Smooth muscle cell (in vitro differentiated cells): Measurements from ENCODE around the gene F13B. TPM values are rescaled to one million over a fixed set of nuclear protein-coding genes. Genes with fewer than 3 reads are reported as not detected.

Experiments
- DNase-seq: peaks from one replicate; lab custom pipeline; 2025; ENCODE audit not compliant: unreplicated experiment; lab: John Stamatoyannopoulos, UW
- H2AFZ ChIP-seq: fragments of 200-600 bp; sonication (generic); 2 replicates; pipeline ENCODE4 v1.6.0; 2016; ENCODE audit warnings: antibody characterized with exemption, low read depth, mild to moderate bottlenecking
- H3F3A ChIP-seq: fragments of 200-600 bp; sonication (generic); 2 replicates; pipeline ENCODE4 v1.6.0; 2017; ENCODE audit warnings: antibody characterized with exemption, low read depth
- H3K27ac ChIP-seq: fragments of 200-600 bp; sonication (generic); 2 replicates; pipeline ENCODE4 v1.5.1; 2016; ENCODE audit warnings: low read depth, mild to moderate bottlenecking
- H3K27me3 ChIP-seq: fragments of 200-600 bp; sonication (generic); 2 replicates; pipeline ENCODE4 v1.6.1; 2016; ENCODE audit warnings: low read depth, mild to moderate bottlenecking
- H3K36me3 ChIP-seq: fragments of 200-600 bp; sonication (generic); 2 replicates; pipeline ENCODE4 v1.5.1; 2016; ENCODE audit warnings: low read depth
- H3K4me1 ChIP-seq: fragments of 200-600 bp; sonication (generic); 2 replicates; pipeline ENCODE4 v1.5.1; 2016; ENCODE audit warnings: low read depth
- H3K4me2 ChIP-seq: fragments of 200-600 bp; sonication (generic); 2 replicates; pipeline ENCODE4 v1.6.0; 2016; ENCODE audit warnings: mild to moderate bottlenecking
- H3K4me3 ChIP-seq: fragments of 200-600 bp; sonication (generic); 2 replicates; pipeline ENCODE4 v1.5.1; 2016; ENCODE audit warnings: mild to moderate bottlenecking
- H3K79me2 ChIP-seq: fragments of 200-600 bp; sonication (generic); 2 replicates; pipeline ENCODE4 v1.6.0; 2016; ENCODE audit warnings: low read depth, mild to moderate bottlenecking
- H3K9ac ChIP-seq: fragments of 200-600 bp; sonication (generic); 2 replicates; pipeline ENCODE4 v1.6.0; 2016; ENCODE audit warnings: low read depth
- H3K9me3 ChIP-seq: fragments of 200-600 bp; sonication (generic); replicated peaks from 2 replicates; pipeline ENCODE4 v1.5.1; 2016; ENCODE audit warnings: low read depth
- H4K20me1 ChIP-seq: fragments of 200-600 bp; sonication (generic); 2 replicates; pipeline ENCODE4 v1.6.0; 2016; ENCODE audit warnings: low read depth
- WGBS: methylation state at CpG from one replicate; pipeline ENCODE4 v1.1.7; 2016; ENCODE audit warnings: low lambda C conversion rate; 5-methylcytosine and 5-hydroxymethylcytosine counted together
- polyA plus RNA-seq: library from polyadenylated mRNA; unstranded; fragments of >200 nt; fragmentation: Nextera tagmentation; extraction: Ambion mirVana; gene quantifications from 2 replicates; pipeline ENCODE4 v1.2.1, GENCODE V29; 2016
- total RNA-seq: library from RNA; depleted of rRNA; stranded (reverse); fragments of >200 nt; gene quantifications from 2 replicates; pipeline ENCODE4 v1.2.3, GENCODE V29; 2014
- TF ChIP-seq, protein P1 (sequence below): fragments of 200-600 bp; sonication (generic); IDR thresholded peaks from 2 replicates; pipeline ENCODE4 v1.5.1; 2017; ENCODE audit warnings: borderline replicate concordance, mild to moderate bottlenecking, antibody characterized with exemption; ENCODE audit not compliant: insufficient read depth, poor library complexity, severe bottlenecking

Gene F13B, protein sequence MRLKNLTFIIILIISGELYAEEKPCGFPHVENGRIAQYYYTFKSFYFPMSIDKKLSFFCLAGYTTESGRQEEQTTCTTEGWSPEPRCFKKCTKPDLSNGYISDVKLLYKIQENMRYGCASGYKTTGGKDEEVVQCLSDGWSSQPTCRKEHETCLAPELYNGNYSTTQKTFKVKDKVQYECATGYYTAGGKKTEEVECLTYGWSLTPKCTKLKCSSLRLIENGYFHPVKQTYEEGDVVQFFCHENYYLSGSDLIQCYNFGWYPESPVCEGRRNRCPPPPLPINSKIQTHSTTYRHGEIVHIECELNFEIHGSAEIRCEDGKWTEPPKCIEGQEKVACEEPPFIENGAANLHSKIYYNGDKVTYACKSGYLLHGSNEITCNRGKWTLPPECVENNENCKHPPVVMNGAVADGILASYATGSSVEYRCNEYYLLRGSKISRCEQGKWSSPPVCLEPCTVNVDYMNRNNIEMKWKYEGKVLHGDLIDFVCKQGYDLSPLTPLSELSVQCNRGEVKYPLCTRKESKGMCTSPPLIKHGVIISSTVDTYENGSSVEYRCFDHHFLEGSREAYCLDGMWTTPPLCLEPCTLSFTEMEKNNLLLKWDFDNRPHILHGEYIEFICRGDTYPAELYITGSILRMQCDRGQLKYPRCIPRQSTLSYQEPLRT
- not detected in 2 replicates for total RNA-seq
- polyA plus RNA-seq: not detected in 2 replicates

- Histone ChIP-seq H3K4me3 (no peak within 1 kb of the TSS), H3K27ac (no peak within 1 kb of the TSS), H3K9me3 (no peaks in the 10 kb centered on the region), H4K20me1 (no peaks in the 10 kb centered on the region), H2AFZ (no peak within 1 kb of the TSS), H3K36me3 (no peaks in the 10 kb centered on the region), H3F3A (no peaks in the 10 kb centered on the region), H3K4me2 (no peak within 1 kb of the TSS), H3K27me3 (no peaks in the 10 kb centered on the region), H3K4me1 (no peaks in the 10 kb centered on the region), H3K79me2 (no peaks in the 10 kb centered on the region), H3K9ac (no peak within 1 kb of the TSS)
- no peak for DNase-seq
- TF ChIP-seq, protein P1, sequence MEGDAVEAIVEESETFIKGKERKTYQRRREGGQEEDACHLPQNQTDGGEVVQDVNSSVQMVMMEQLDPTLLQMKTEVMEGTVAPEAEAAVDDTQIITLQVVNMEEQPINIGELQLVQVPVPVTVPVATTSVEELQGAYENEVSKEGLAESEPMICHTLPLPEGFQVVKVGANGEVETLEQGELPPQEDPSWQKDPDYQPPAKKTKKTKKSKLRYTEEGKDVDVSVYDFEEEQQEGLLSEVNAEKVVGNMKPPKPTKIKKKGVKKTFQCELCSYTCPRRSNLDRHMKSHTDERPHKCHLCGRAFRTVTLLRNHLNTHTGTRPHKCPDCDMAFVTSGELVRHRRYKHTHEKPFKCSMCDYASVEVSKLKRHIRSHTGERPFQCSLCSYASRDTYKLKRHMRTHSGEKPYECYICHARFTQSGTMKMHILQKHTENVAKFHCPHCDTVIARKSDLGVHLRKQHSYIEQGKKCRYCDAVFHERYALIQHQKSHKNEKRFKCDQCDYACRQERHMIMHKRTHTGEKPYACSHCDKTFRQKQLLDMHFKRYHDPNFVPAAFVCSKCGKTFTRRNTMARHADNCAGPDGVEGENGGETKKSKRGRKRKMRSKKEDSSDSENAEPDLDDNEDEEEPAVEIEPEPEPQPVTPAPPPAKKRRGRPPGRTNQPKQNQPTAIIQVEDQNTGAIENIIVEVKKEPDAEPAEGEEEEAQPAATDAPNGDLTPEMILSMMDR: no peak
- 94% methylated on average over 3 of the region's 3 CpGs for WGBS
These were observed at the start of gene F13B for GRCh38 chr1:197066719-197067456. Gene F13B, minus strand, starts transcription at chr1:197067260. Its CDS starts 37 bp downstream, at chr1:197067223.

- no peak for DNase-seq
- no peak overlapping the region for H3K4me2 ChIP-seq
- H3K27me3 ChIP-seq: no peaks in the 10 kb centered on the region
- H3K79me2 ChIP-seq: no peaks in the 10 kb centered on the region
- H3K27ac ChIP-seq: no peak overlapping the region
- no peak overlapping the region for H3K4me3 ChIP-seq
- TF ChIP-seq, protein P1: no peak
- no peaks in the 10 kb centered on the region for H3K9me3 ChIP-seq
- no peaks in the 10 kb centered on the region for H3K4me1 ChIP-seq
- WGBS: 90% methylated on average over 2 of the region's 2 CpGs
- H3F3A ChIP-seq: no peaks in the 10 kb centered on the region
- H3K9ac ChIP-seq: no peak overlapping the region
- no peaks in the 10 kb centered on the region for H3K36me3 ChIP-seq
- H4K20me1 ChIP-seq: no peaks in the 10 kb centered on the region
- H2AFZ ChIP-seq: no peak overlapping the region
These were observed 49.1 kb upstream of the F13B start for GRCh38 chr1:197116156-197116555.

- Histone ChIP-seq H3K4me2 (no peak overlapping the region), H3K36me3 (no peaks in the 10 kb centered on the region), H3K27me3 (no peaks in the 10 kb centered on the region), H4K20me1 (no peaks in the 10 kb centered on the region), H3K4me3 (no peak overlapping the region), H3K9me3 (no peaks in the 10 kb centered on the region), H3K27ac (no peak overlapping the region), H2AFZ (no peak overlapping the region), H3F3A (no peaks in the 10 kb centered on the region), H3K9ac (no peak overlapping the region), H3K79me2 (no peaks in the 10 kb centered on the region), H3K4me1 (no peaks in the 10 kb centered on the region)
- DNase-seq: no peak
- WGBS: 97% methylated on average over 1 of the region's 1 CpG
- TF ChIP-seq, protein P1: no peak
These were observed 39.8 kb upstream of the F13B start for GRCh38 chr1:197106869-197107268.
